ENCODE data around the gene PXDN. TPM values are rescaled to one million over a fixed set of nuclear protein-coding genes. Genes with fewer than 3 reads are reported as not detected.

The PXDN gene
- total RNA-seq, 1 donor, result 137 TPM

- no peak for TF ChIP-seq CTCF (IDR thresholded peaks at IDR 0.05; ENCODE audit: insufficient read depth, low read length)
- no peak for DNase-seq (ENCODE audit: low read depth)
- no peak overlapping the region for H3K4me3 ChIP-seq (ENCODE audit: low read depth, low read length)
Observed at GRCh38 chr2:1603521-1603920, 140.8 kb downstream of the PXDN start.

GRCh38 chr2:1603059-1603458 is 141.3 kb downstream of the PXDN start:
- TF ChIP-seq CTCF (IDR thresholded peaks at IDR 0.05; ENCODE audit: insufficient read depth, low read length), result no peak
- no peak for DNase-seq (ENCODE audit: low read depth)
- no peak overlapping the region for H3K4me3 ChIP-seq (ENCODE audit: low read depth, low read length)

- TF ChIP-seq CTCF (IDR thresholded peaks at IDR 0.05; ENCODE audit: insufficient read depth, low read length), result no peak
- no peak overlapping the region for H3K4me3 ChIP-seq (ENCODE audit: low read depth, low read length)
- DNase-seq (ENCODE audit: low read depth), result no peak
Observed at GRCh38 chr2:1602278-1603010, 141.9 kb downstream of the PXDN start.

GRCh38 chr2:1601471-1602277 is 142.6 kb downstream of the PXDN start:
- no peak for DNase-seq (ENCODE audit: low read depth)
- TF ChIP-seq CTCF (IDR thresholded peaks at IDR 0.05; ENCODE audit: insufficient read depth, low read length), result no peak
- no peak overlapping the region for H3K4me3 ChIP-seq (ENCODE audit: low read depth, low read length)

GRCh38 chr2:1601067-1601412 is 143.3 kb downstream of the PXDN start:
- TF ChIP-seq CTCF (IDR thresholded peaks at IDR 0.05; ENCODE audit: insufficient read depth, low read length), result no peak
- DNase-seq (ENCODE audit: low read depth), result no peak

GRCh38 chr2:1600191-1601066 is 143.9 kb downstream of the PXDN start:
- H3K4me3 ChIP-seq (ENCODE audit: low read depth, low read length), result no peak overlapping the region
- no peak for DNase-seq (ENCODE audit: low read depth)
- TF ChIP-seq CTCF (IDR thresholded peaks at IDR 0.05; ENCODE audit: insufficient read depth, low read length), result no peak

More at GRCh38 chr2:1601067-1601412, 143.3 kb downstream of the PXDN start:
- no peak overlapping the region for H3K4me3 ChIP-seq (ENCODE audit: low read depth, low read length)

All from fibroblast of the aortic adventitia (primary cell).